Adrenal gland (tissue), 12 donors: ENCODE measurements around the gene DZANK1. TPM values are rescaled to one million over a fixed set of nuclear protein-coding genes. Genes with fewer than 3 reads are reported as not detected.
A peak's percentile ranks its signal among the peaks of the same experiment; 100 is the strongest.

Experiments used
- DNase-seq, 7 donors: peaks; one replicate each; pipeline ENCODE4 v3.0.0-alpha.2; 2019 to 2020
- H3K27ac ChIP-seq, 5 donors: fragments of 200-600 bp; sonication (generic) in 4 of 5; 1 replicate in 3 of 5; 2 replicates in 2 of 5; pipeline versions ENCODE4 v1.5.1 to v1.8.0; 2016 to 2020; ENCODE audit warnings: mild to moderate bottlenecking in 1 of 5
- H3K27me3 ChIP-seq: fragments of 200-600 bp; 2 replicates; pipeline ENCODE4 v1.8.0; 2021
- H3K36me3 ChIP-seq, 2 donors: fragments of 200-600 bp; replicated peaks in 1 of 2; 1 replicate in 1 of 2; 2 replicates in 1 of 2; pipeline versions ENCODE4 v1.5.1 to v1.8.0; 2018 to 2022
- H3K4me1 ChIP-seq, 2 donors: fragments of 200-600 bp; replicated peaks in 1 of 2; 1 replicate in 1 of 2; 2 replicates in 1 of 2; pipeline versions ENCODE4 v1.5.1 to v1.8.0; 2018 to 2021
- H3K4me3 ChIP-seq, 4 donors: fragments of 200-600 bp; sonication (generic) in 3 of 4; one replicate each; pipeline ENCODE4 v1.5.1; 2016 to 2018
- H3K9me3 ChIP-seq, 3 donors: fragments of 200-600 bp; sonication (generic) in 1 of 3; replicated peaks in 1 of 3; 1 replicate in 2 of 3; 2 replicates in 1 of 3; pipeline versions ENCODE4 v1.5.1 to v1.8.0; 2016 to 2021
- POLR2A ChIP-seq, 2 donors: fragments of 450-650 bp; IDR thresholded peaks; one replicate each; pipeline ENCODE4 v1.6.1; 2017; ENCODE audit warnings: antibody characterized with exemption in 2 of 2, mild to moderate bottlenecking in 2 of 2, moderate library complexity in 1 of 2
- WGBS, 4 donors: extraction: QIAGEN DNeasy Blood & Tissue Kit in 2 of 4; methylation state at CpG; one replicate each; pipeline versions ENCODE4 v1.1.5 to v1.1.7; 2013 to 2017; 5-methylcytosine and 5-hydroxymethylcytosine counted together
- intact Hi-C, 2 donors: fragments of 100-400 bp; cut with DNase I; formaldehyde crosslinking; loops; one replicate each; pipeline versions ENCODE4 v1.14.1 to v1.15.0; 2022 to 2023
- polyA plus RNA-seq, 3 donors: library from polyadenylated mRNA; stranded (reverse); fragments of 200-250 nt in 2 of 3; fragments of 350-450 nt in 1 of 3; fragmentation: Illumina TruSeq in 1 of 3; extraction: RNeasy Lipid Tissue Mini Kit (QIAGEN cat#74804) in 1 of 3; gene quantifications; one replicate each; pipeline ENCODE4 v1.2.3, GENCODE V29; 2013 to 2014
- total RNA-seq, 9 donors: library from RNA; depleted of rRNA in 4 of 9; stranded (reverse); fragments of >200 nt in 4 of 9; fragments of 120-200 nt in 1 of 9; fragmentation: NEBNext Ultra II Directional in 1 of 9; extraction: Animal tissue kit (Norgen Biotek cat#: 25700) in 1 of 9; gene quantifications; one replicate each; pipeline versions ENCODE4 v1.1.0 to v1.2.4, GENCODE V29; 2013 to 2023
- TF ChIP-seq, protein P1 (sequence below), 6 experiments: fragments of 450-650 bp in 4 of 6; fragments of 200-600 bp in 2 of 6; sonication (generic) in 1 of 6; IDR thresholded peaks; 1 replicate in 5 of 6; 2 replicates in 1 of 6; pipeline versions ENCODE4 v1.5.1 to v1.8.0; 2016 to 2021; ENCODE audit warnings: antibody characterized with exemption in 6 of 6, mild to moderate bottlenecking in 2 of 6, moderate library complexity in 1 of 6
- donor health status: healthy with polysubstance abuse.
- donor health status: Bipolar disorder and iron deficiency.
- donor health status: DM: yes; HTN: yes; CAD: no.
- donor health status: DM: no; HTN: no; CAD: no.
- donor health status: DM: no; HTN: no; CAD: no.
- donor health status: DM: yes; HTN: yes; CAD: no.

The DZANK1 gene
- total and polyA plus RNA-seq, 12 donors: 1.3 to 5.7 (median 3.0) TPM

DNA sequence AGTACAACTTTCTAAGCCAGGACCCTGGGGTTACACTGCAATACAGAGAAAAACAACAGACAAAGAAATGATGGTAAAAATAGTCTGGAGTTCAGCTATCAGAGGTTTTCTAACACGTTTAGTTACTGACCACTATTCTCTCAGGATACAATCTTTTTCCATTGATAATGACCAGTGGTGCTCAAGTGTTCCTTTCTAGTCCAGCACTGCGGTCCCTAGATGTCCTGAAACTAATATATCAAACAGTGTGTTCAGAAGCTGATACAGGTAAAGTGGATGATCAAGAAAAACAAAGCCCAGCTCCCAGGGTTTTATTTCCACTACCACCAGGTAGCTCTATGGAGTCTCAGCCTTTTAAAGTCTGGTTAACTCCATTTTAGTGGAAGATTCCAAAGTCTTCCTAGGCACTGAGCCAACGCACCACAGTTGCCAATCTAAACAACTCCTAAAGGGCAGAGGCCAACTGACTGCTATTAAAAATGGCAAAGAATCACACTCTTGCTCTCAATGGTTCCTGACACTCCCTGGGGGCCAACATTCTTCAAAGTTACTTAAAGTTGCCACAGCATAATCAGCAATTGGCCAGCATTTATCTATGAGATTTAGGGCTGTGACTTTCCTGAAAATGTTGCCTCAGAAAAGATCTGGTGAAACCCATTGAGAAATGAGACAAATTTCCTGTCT, 38.2 kb downstream of the DZANK1 start:
- Histone ChIP-seq H3K36me3 (no peaks in the 10 kb centered on the region), H3K9me3 (no peaks in the 10 kb centered on the region), H3K27me3 (no peaks in the 10 kb centered on the region), H3K4me1 (no peaks in the 10 kb centered on the region), H3K4me3 (no peak overlapping the region), H3K27ac (peak overlapping the region in 1 of 5 donors; percentile 13)
- WGBS, 4 donors: 49 to 61% (median 53%) methylated on average over 3 of the region's 3 CpGs
- TF ChIP-seq, protein P1, sequence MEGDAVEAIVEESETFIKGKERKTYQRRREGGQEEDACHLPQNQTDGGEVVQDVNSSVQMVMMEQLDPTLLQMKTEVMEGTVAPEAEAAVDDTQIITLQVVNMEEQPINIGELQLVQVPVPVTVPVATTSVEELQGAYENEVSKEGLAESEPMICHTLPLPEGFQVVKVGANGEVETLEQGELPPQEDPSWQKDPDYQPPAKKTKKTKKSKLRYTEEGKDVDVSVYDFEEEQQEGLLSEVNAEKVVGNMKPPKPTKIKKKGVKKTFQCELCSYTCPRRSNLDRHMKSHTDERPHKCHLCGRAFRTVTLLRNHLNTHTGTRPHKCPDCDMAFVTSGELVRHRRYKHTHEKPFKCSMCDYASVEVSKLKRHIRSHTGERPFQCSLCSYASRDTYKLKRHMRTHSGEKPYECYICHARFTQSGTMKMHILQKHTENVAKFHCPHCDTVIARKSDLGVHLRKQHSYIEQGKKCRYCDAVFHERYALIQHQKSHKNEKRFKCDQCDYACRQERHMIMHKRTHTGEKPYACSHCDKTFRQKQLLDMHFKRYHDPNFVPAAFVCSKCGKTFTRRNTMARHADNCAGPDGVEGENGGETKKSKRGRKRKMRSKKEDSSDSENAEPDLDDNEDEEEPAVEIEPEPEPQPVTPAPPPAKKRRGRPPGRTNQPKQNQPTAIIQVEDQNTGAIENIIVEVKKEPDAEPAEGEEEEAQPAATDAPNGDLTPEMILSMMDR (IDR thresholded peaks at IDR 0.05): no peak
- TF ChIP-seq POLR2A (IDR thresholded peaks at IDR 0.05): no peak
- DNase-seq: peak; percentile 23 to 79 (median 59)
- intact Hi-C loops: no loop called here

DNA sequence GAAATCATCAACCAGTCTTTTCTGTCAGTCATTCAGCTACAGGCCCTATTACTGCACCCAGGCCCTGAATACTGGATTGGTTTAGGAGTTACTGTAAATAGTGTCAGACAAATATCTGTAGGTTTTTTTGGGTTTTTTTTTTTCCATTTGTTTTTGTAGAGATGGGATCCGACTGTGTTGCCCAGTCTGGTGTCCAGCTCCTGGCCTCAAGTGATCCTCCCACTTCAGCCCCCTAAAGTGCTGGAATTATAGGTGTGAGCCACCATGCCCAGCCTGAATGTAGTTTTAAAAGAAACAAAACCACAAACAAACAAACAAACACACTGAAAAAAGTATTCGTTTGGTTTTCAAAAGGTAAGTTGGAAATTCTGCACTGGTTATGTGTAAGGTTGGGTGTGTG, 39.6 kb downstream of the DZANK1 start:
- no peaks in the 10 kb centered on the region for H3K36me3 ChIP-seq
- no peak for DNase-seq
- H3K9me3 ChIP-seq: no peaks in the 10 kb centered on the region
- no peak overlapping the region for H3K27ac ChIP-seq
- H3K4me3 ChIP-seq: no peak overlapping the region
- intact Hi-C loops: no loop called here
- WGBS, 4 donors: 92 to 96% (median 93%) methylated on average over 2 of the region's 2 CpGs
- no peaks in the 10 kb centered on the region for H3K4me1 ChIP-seq
- TF ChIP-seq POLR2A (IDR thresholded peaks at IDR 0.05): no peak
- TF ChIP-seq, protein P1 (IDR thresholded peaks at IDR 0.05): no peak
- no peaks in the 10 kb centered on the region for H3K27me3 ChIP-seq

DNA sequence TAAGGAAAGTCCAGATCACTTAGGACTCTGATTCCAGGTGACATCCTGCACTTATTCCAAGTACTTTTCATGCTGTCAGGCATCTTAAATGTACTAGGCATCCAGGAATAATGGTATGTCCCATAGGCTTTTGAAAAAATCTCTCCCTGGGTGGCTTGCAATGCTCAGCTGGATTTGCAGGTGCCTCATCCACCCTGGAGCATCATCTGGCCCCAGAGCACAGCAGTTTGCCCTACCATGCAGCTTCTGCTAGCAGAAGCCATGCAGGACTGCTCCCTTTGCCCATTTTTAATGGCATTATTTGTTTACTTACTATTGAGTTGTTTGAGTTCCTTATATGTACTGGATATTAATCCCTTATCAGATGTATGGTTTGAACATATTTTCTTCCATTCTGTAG, 45.2 kb downstream of the DZANK1 start:
- Histone ChIP-seq H3K27me3 (no peaks in the 10 kb centered on the region), H3K27ac (no peak overlapping the region), H3K9me3 (no peaks in the 10 kb centered on the region), H3K36me3 (no peaks in the 10 kb centered on the region), H3K4me3 (no peak overlapping the region), H3K4me1 (no peaks in the 10 kb centered on the region)
- TF ChIP-seq, protein P1 (IDR thresholded peaks at IDR 0.05): no peak
- TF ChIP-seq POLR2A (IDR thresholded peaks at IDR 0.05): no peak
- intact Hi-C loops: no loop called here
- no peak for DNase-seq

DNA sequence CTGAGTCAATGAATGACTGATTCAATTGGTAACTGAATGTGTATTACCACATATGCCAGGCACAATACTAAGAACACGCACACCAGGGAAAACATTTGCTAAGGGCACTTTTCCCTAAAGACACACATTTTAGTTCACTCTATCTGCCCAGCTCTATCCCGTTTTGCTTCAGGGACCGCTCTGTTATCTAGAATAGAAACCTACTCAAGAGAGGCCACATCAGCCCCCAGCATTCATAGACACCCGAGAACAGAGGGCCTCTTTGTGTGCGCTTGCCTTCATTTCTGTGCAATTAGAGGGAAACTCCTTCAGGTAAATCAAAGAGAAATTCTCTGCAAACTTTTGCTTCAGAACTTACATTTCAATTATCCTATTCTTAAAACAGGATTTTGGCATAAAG, 50.3 kb downstream of the DZANK1 start:
- TF ChIP-seq, protein P1 (IDR thresholded peaks at IDR 0.05): no peak
- no peak for TF ChIP-seq POLR2A (IDR thresholded peaks at IDR 0.05)
- Histone ChIP-seq H3K4me3 (no peak overlapping the region), H3K36me3 (no peaks in the 10 kb centered on the region), H3K9me3 (no peaks in the 10 kb centered on the region), H3K27ac (no peak overlapping the region), H3K27me3 (no peaks in the 10 kb centered on the region), H3K4me1 (peaks cover 0 to 4% of the 10 kb centered on the region in 2 donors)
- DNase-seq: no peak
- WGBS, 4 donors: 78 to 83% (median 79%) methylated on average over 5 of the region's 5 CpGs
- intact Hi-C loops: loop anchor here in 1 of 2 donors (10.0 kb wide), 1 partner anchor 48 kb away; the partner anchor contains the start of genes DZANK1 and POLR3F
